ENCODE results near the gene KTN1. TPM values are rescaled to one million over a fixed set of nuclear protein-coding genes. Genes with fewer than 3 reads are reported as not detected.

KTN1 gene
- total and polyA plus RNA-seq, 8 donors, result 125 to 171 (median 140) TPM

- Histone ChIP-seq H3K27ac (no peak overlapping the region), H3K27me3 (no peaks in the 10 kb centered on the region), H3K4me3 (no peak overlapping the region), H3K4me1 (no peaks in the 10 kb centered on the region), H3K36me3 (peaks cover 0 to 2% of the 10 kb centered on the region in 2 donors), H3K9me3 (no peaks in the 10 kb centered on the region)
- intact Hi-C loops (cut with DNase I), result no loop called here
- ATAC-seq (no peak), DNase-seq (no peak)
- TF ChIP-seq CTCF (IDR thresholded peaks at IDR 0.05), result no peak
Observed at GRCh38 chr14:55691659-55692058, 111.7 kb downstream of the KTN1 start.

- no peak for ATAC-seq
- Histone ChIP-seq H3K4me1 (no peaks in the 10 kb centered on the region), H3K4me3 (no peak overlapping the region), H3K27me3 (no peaks in the 10 kb centered on the region), H3K27ac (no peak overlapping the region), H3K36me3 (no peaks in the 10 kb centered on the region), H3K9me3 (no peaks in the 10 kb centered on the region)
- no peak for DNase-seq
- intact Hi-C loops (cut with DNase I), result no loop called here
- TF ChIP-seq CTCF (IDR thresholded peaks at IDR 0.05), result no peak
Observed at GRCh38 chr14:55693904-55694303, 113.9 kb downstream of the KTN1 start.

GRCh38 chr14:55697414-55697861, 117.4 kb downstream of the KTN1 start:
- no peak for TF ChIP-seq CTCF (IDR thresholded peaks at IDR 0.05)
- no peaks in the 10 kb centered on the region for H3K9me3 ChIP-seq
- intact Hi-C loops (cut with DNase I), result no loop called here
- no peaks in the 10 kb centered on the region for H3K4me1 ChIP-seq
- no peak overlapping the region for H3K4me3 ChIP-seq
- H3K36me3 ChIP-seq, result no peaks in the 10 kb centered on the region
- H3K27me3 ChIP-seq, result no peaks in the 10 kb centered on the region
- H3K27ac ChIP-seq, result no peak overlapping the region
- ATAC-seq, result no peak
- no peak for DNase-seq

GRCh38 chr14:55698051-55698450, 118.0 kb downstream of the KTN1 start:
- no peaks in the 10 kb centered on the region for H3K4me1 ChIP-seq
- peak; percentile 90 for ATAC-seq
- no peak overlapping the region for H3K4me3 ChIP-seq

More at GRCh38 chr14:55698051-55698450, 118.0 kb downstream of the KTN1 start:
- TF ChIP-seq CTCF (IDR thresholded peaks at IDR 0.05), result no peak
- no peaks in the 10 kb centered on the region for H3K27me3 ChIP-seq
- no peaks in the 10 kb centered on the region for H3K36me3 ChIP-seq
- no peak overlapping the region for H3K27ac ChIP-seq
- no peak for DNase-seq
- no peaks in the 10 kb centered on the region for H3K9me3 ChIP-seq
- intact Hi-C loops (cut with DNase I), result no loop called here
